Tibial artery (tissue), 4 donors: ENCODE data around the gene C2CD4C.

Experiments used
- DNase-seq, 2 donors: peaks; one replicate each; pipeline ENCODE4 v3.0.0-alpha.2; 2019
- H3K27ac ChIP-seq, 2 donors: fragments of 200-600 bp; sonication (generic) in 1 of 2; 1 replicate in 1 of 2; 2 replicates in 1 of 2; pipeline ENCODE4 v1.5.1; 2018 to 2019; ENCODE audit warnings: mild to moderate bottlenecking in 1 of 2
- H3K27me3 ChIP-seq, 2 donors: fragments of 200-600 bp; sonication (generic) in 1 of 2; one replicate each; pipeline versions ENCODE4 v1.5.1 to v1.6.0; 2016 to 2019
- H3K36me3 ChIP-seq, 3 donors: fragments of 200-600 bp; sonication (generic) in 2 of 3; one replicate each; pipeline ENCODE4 v1.5.1; 2016 to 2019; ENCODE audit warnings: mild to moderate bottlenecking in 2 of 3
- H3K4me1 ChIP-seq, 4 donors: fragments of 200-600 bp; sonication (generic) in 2 of 4; 1 replicate in 3 of 4; 2 replicates in 1 of 4; pipeline ENCODE4 v1.5.1; 2016 to 2019
- H3K4me3 ChIP-seq, 2 donors: fragments of 200-600 bp; sonication (generic) in 1 of 2; 1 replicate in 1 of 2; 2 replicates in 1 of 2; pipeline ENCODE4 v1.5.1; 2018 to 2019; ENCODE audit warnings: mild to moderate bottlenecking in 2 of 2
- H3K9me3 ChIP-seq, 3 donors: fragments of 200-600 bp; sonication (generic) in 1 of 3; one replicate each; pipeline ENCODE4 v1.5.1; 2016 to 2019
- intact Hi-C: fragments of 100-400 bp; cut with DNase I; formaldehyde crosslinking; loops from one replicate; pipeline ENCODE4 v1.15.0; 2023; ENCODE audit warnings: low total_unique reads
- TF ChIP-seq, protein P1 (sequence below), 2 experiments: fragments of 200-600 bp in 1 of 2; fragments of 450-650 bp in 1 of 2; IDR thresholded peaks; one replicate each; pipeline ENCODE4 v1.5.1; 2017 to 2019; ENCODE audit warnings: antibody characterized with exemption in 2 of 2, mild to moderate bottlenecking in 1 of 2, moderate library complexity in 1 of 2

The C2CD4C gene

GRCh38 chr19:377801-378581, 31.0 kb downstream of the C2CD4C start:
- Histone ChIP-seq H3K4me1 (no peaks in the 10 kb centered on the region), H3K9me3 (no peaks in the 10 kb centered on the region), H3K27ac (no peak overlapping the region), H3K36me3 (no peaks in the 10 kb centered on the region), H3K4me3 (no peak overlapping the region), H3K27me3 (peaks cover 0 to 33% of the 10 kb centered on the region in 2 donors)
- DNase-seq = no peak
- intact Hi-C loops = no loop called here
- TF ChIP-seq, protein P1, sequence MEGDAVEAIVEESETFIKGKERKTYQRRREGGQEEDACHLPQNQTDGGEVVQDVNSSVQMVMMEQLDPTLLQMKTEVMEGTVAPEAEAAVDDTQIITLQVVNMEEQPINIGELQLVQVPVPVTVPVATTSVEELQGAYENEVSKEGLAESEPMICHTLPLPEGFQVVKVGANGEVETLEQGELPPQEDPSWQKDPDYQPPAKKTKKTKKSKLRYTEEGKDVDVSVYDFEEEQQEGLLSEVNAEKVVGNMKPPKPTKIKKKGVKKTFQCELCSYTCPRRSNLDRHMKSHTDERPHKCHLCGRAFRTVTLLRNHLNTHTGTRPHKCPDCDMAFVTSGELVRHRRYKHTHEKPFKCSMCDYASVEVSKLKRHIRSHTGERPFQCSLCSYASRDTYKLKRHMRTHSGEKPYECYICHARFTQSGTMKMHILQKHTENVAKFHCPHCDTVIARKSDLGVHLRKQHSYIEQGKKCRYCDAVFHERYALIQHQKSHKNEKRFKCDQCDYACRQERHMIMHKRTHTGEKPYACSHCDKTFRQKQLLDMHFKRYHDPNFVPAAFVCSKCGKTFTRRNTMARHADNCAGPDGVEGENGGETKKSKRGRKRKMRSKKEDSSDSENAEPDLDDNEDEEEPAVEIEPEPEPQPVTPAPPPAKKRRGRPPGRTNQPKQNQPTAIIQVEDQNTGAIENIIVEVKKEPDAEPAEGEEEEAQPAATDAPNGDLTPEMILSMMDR (IDR thresholded peaks at IDR 0.05) = no peak

DNA sequence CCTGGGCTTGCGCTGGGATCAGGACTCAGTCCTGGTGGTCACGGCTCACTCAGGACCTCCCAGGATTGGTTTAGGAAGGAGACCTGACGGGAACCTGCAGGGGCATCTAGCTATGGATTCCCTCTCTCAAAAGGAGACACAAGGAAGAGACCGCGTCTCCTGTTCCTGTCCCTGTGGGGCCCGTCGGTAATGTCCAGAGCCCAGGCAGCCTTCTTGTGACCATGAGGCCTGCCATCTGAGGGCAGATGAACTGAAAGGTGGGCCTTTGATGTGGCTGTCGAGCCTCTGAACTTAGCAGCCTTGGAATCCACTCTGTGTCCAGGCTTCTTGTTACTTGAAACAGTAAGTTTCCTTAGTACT, 32.9 kb downstream of the C2CD4C start:
- intact Hi-C loops = no loop called here
- Histone ChIP-seq H3K4me1 (no peaks in the 10 kb centered on the region), H3K4me3 (no peak overlapping the region), H3K27me3 (peaks cover 0 to 34% of the 10 kb centered on the region in 2 donors), H3K9me3 (no peaks in the 10 kb centered on the region), H3K27ac (no peak overlapping the region), H3K36me3 (no peaks in the 10 kb centered on the region)
- DNase-seq = no peak
- TF ChIP-seq, protein P1 (IDR thresholded peaks at IDR 0.05) = no peak

GRCh38 chr19:375395-376110, 33.4 kb downstream of the C2CD4C start:
- intact Hi-C loops = no loop called here
- H3K36me3 ChIP-seq = no peaks in the 10 kb centered on the region
- H3K27me3 ChIP-seq = peaks cover 0 to 39% of the 10 kb centered on the region in 2 donors
- no peak overlapping the region for H3K27ac ChIP-seq
- no peaks in the 10 kb centered on the region for H3K9me3 ChIP-seq
- H3K4me3 ChIP-seq = no peak overlapping the region
- TF ChIP-seq, protein P1 (IDR thresholded peaks at IDR 0.05) = no peak
- H3K4me1 ChIP-seq = no peaks in the 10 kb centered on the region
- DNase-seq = no peak

- TF ChIP-seq, protein P1 (IDR thresholded peaks at IDR 0.05) = no peak
- no peak for DNase-seq
- no peaks in the 10 kb centered on the region for H3K36me3 ChIP-seq
- intact Hi-C loops = no loop called here
- no peaks in the 10 kb centered on the region for H3K9me3 ChIP-seq
- no peak overlapping the region for H3K4me3 ChIP-seq
- H3K27ac ChIP-seq = no peak overlapping the region
- peaks cover 0 to 40% of the 10 kb centered on the region in 2 donors for H3K27me3 ChIP-seq
- no peaks in the 10 kb centered on the region for H3K4me1 ChIP-seq
Observed at GRCh38 chr19:374886-375235, 34.1 kb downstream of the C2CD4C start.

GRCh38 chr19:374183-374885, 34.6 kb downstream of the C2CD4C start:
- no peak overlapping the region for H3K4me3 ChIP-seq

More at GRCh38 chr19:374183-374885, 34.6 kb downstream of the C2CD4C start:
- no peak overlapping the region for H3K27ac ChIP-seq
- DNase-seq = no peak
- H3K27me3 ChIP-seq = peaks cover 0 to 40% of the 10 kb centered on the region in 2 donors
- H3K9me3 ChIP-seq = no peaks in the 10 kb centered on the region
- H3K4me1 ChIP-seq = no peaks in the 10 kb centered on the region
- intact Hi-C loops = no loop called here
- TF ChIP-seq, protein P1 (IDR thresholded peaks at IDR 0.05) = no peak
- no peaks in the 10 kb centered on the region for H3K36me3 ChIP-seq
